ENCODE results near the gene PAQR6.

- TF ChIP-seq PKNOX1 (IDR thresholded peaks at IDR 0.05) (no peak), POLR2A (IDR thresholded peaks at IDR 0.05; ENCODE audit: low read depth, low read length) (no peak), TAF1 (IDR thresholded peaks at IDR 0.05; ENCODE audit: borderline replicate concordance, low read depth, low read length) (no peak), ZNF274 (IDR thresholded peaks at IDR 0.05; ENCODE audit: insufficient read depth, insufficient read length) (no peak), PRDM15 (CRISPR knock-in tag; IDR thresholded peaks at IDR 0.05) (no peak), CTCF (IDR thresholded peaks at IDR 0.05 in 2 of 3, conservative IDR thresholded peaks at IDR 0.05 in 1 of 3; ENCODE audit: control insufficient read depth in 2 of 3, extremely low read depth in 1 of 3, insufficient read depth in 1 of 3, low read depth in 3 of 3, low read length in 3 of 3) (no peak), EZH2 (IDR thresholded peaks at IDR 0.05; ENCODE audit: borderline replicate concordance, control insufficient read depth, low read depth, low read length) (no peak)
Observed at GRCh38 chr1:156217871-156218270, 30.0 kb downstream of the PAQR6 start.

Data from GM12878 (cell line).